ENCODE measurements around the gene ZNF277.

The ZNF277 gene

GRCh38 chr7:112283382-112283910, 77.0 kb downstream of the ZNF277 start:
- no peak overlapping the region for H3K27ac ChIP-seq (ENCODE audit: low read depth, low read length)
- H3K9ac ChIP-seq (ENCODE audit: low read length), result no peak overlapping the region

GRCh38 chr7:112286250-112287086, 80.0 kb downstream of the ZNF277 start:
- Histone ChIP-seq H3K4me3 (ENCODE audit: low read depth in 1 of 2, low read length in 2 of 2) (no peak overlapping the region), H3K9ac (ENCODE audit: low read length) (no peak overlapping the region), H3K36me3 (ENCODE audit: insufficient read depth, low read length) (no peaks in the 10 kb centered on the region), H3K9me3 (ENCODE audit: low read length) (no peaks in the 10 kb centered on the region), H3K27ac (ENCODE audit: low read depth, low read length) (no peak overlapping the region), H3K4me1 (ENCODE audit: insufficient read depth, low read length) (no peaks in the 10 kb centered on the region), H3K27me3 (ENCODE audit: control insufficient read depth in 1 of 2, insufficient read depth in 2 of 2, low read length in 2 of 2) (no peaks in the 10 kb centered on the region)

More at GRCh38 chr7:112283382-112283910, 77.0 kb downstream of the ZNF277 start:
- Histone ChIP-seq H3K9me3 (ENCODE audit: low read length) (no peaks in the 10 kb centered on the region), H3K4me1 (ENCODE audit: insufficient read depth, low read length) (no peaks in the 10 kb centered on the region), H3K4me3 (ENCODE audit: low read depth in 1 of 2, low read length in 2 of 2) (no peak overlapping the region), H3K36me3 (ENCODE audit: insufficient read depth, low read length) (no peaks in the 10 kb centered on the region), H3K27me3 (ENCODE audit: control insufficient read depth in 1 of 2, insufficient read depth in 2 of 2, low read length in 2 of 2) (no peaks in the 10 kb centered on the region)

GRCh38 chr7:112288301-112288700, 81.8 kb downstream of the ZNF277 start:
- Histone ChIP-seq H3K9me3 (ENCODE audit: low read length) (no peaks in the 10 kb centered on the region), H3K9ac (ENCODE audit: low read length) (no peak overlapping the region), H3K36me3 (ENCODE audit: insufficient read depth, low read length) (no peaks in the 10 kb centered on the region), H3K27ac (ENCODE audit: low read depth, low read length) (no peak overlapping the region), H3K4me3 (ENCODE audit: low read depth in 1 of 2, low read length in 2 of 2) (no peak overlapping the region), H3K4me1 (ENCODE audit: insufficient read depth, low read length) (no peaks in the 10 kb centered on the region), H3K27me3 (ENCODE audit: control insufficient read depth in 1 of 2, insufficient read depth in 2 of 2, low read length in 2 of 2) (no peaks in the 10 kb centered on the region)

- Histone ChIP-seq H3K4me1 (ENCODE audit: insufficient read depth, low read length) (no peaks in the 10 kb centered on the region), H3K4me3 (ENCODE audit: low read depth in 1 of 2, low read length in 2 of 2) (no peak overlapping the region), H3K27ac (ENCODE audit: low read depth, low read length) (no peak overlapping the region), H3K27me3 (ENCODE audit: control insufficient read depth in 1 of 2, insufficient read depth in 2 of 2, low read length in 2 of 2) (no peaks in the 10 kb centered on the region), H3K9me3 (ENCODE audit: low read length) (no peaks in the 10 kb centered on the region), H3K36me3 (ENCODE audit: insufficient read depth, low read length) (no peaks in the 10 kb centered on the region), H3K9ac (ENCODE audit: low read length) (no peak overlapping the region)
Measured at GRCh38 chr7:112290065-112290464, 83.6 kb downstream of the ZNF277 start.

- Histone ChIP-seq H3K4me1 (ENCODE audit: insufficient read depth, low read length) (no peaks in the 10 kb centered on the region), H3K4me3 (ENCODE audit: low read depth in 1 of 2, low read length in 2 of 2) (no peak overlapping the region), H3K27ac (ENCODE audit: low read depth, low read length) (no peak overlapping the region), H3K36me3 (ENCODE audit: insufficient read depth, low read length) (no peaks in the 10 kb centered on the region), H3K27me3 (ENCODE audit: control insufficient read depth in 1 of 2, insufficient read depth in 2 of 2, low read length in 2 of 2) (no peaks in the 10 kb centered on the region), H3K9me3 (ENCODE audit: low read length) (no peaks in the 10 kb centered on the region), H3K9ac (ENCODE audit: low read length) (no peak overlapping the region)
Measured at GRCh38 chr7:112292162-112292561, 85.7 kb downstream of the ZNF277 start.

- Histone ChIP-seq H3K36me3 (ENCODE audit: insufficient read depth, low read length) (no peaks in the 10 kb centered on the region), H3K4me3 (ENCODE audit: low read depth in 1 of 2, low read length in 2 of 2) (no peak overlapping the region), H3K27me3 (ENCODE audit: control insufficient read depth in 1 of 2, insufficient read depth in 2 of 2, low read length in 2 of 2) (no peaks in the 10 kb centered on the region), H3K27ac (ENCODE audit: low read depth, low read length) (no peak overlapping the region), H3K9ac (ENCODE audit: low read length) (no peak overlapping the region), H3K4me1 (ENCODE audit: insufficient read depth, low read length) (no peaks in the 10 kb centered on the region), H3K9me3 (ENCODE audit: low read length) (no peaks in the 10 kb centered on the region)
Measured at GRCh38 chr7:112293416-112293815, 86.9 kb downstream of the ZNF277 start.

- H3K27ac ChIP-seq (ENCODE audit: low read depth, low read length), result no peak overlapping the region
- H3K4me1 ChIP-seq (ENCODE audit: insufficient read depth, low read length), result no peaks in the 10 kb centered on the region
- H3K4me3 ChIP-seq (ENCODE audit: low read depth in 1 of 2, low read length in 2 of 2), result no peak overlapping the region
- H3K27me3 ChIP-seq (ENCODE audit: control insufficient read depth in 1 of 2, insufficient read depth in 2 of 2, low read length in 2 of 2), result no peaks in the 10 kb centered on the region
- H3K36me3 ChIP-seq (ENCODE audit: insufficient read depth, low read length), result no peaks in the 10 kb centered on the region
- no peak overlapping the region for H3K9ac ChIP-seq (ENCODE audit: low read length)
- H3K9me3 ChIP-seq (ENCODE audit: low read length), result no peaks in the 10 kb centered on the region
Measured at GRCh38 chr7:112296432-112296831, 89.9 kb downstream of the ZNF277 start.

- no peak overlapping the region for H3K9ac ChIP-seq (ENCODE audit: low read length)
- H3K27ac ChIP-seq (ENCODE audit: low read depth, low read length), result no peak overlapping the region
- H3K4me1 ChIP-seq (ENCODE audit: insufficient read depth, low read length), result no peaks in the 10 kb centered on the region
- H3K27me3 ChIP-seq (ENCODE audit: control insufficient read depth in 1 of 2, insufficient read depth in 2 of 2, low read length in 2 of 2), result no peaks in the 10 kb centered on the region
- H3K4me3 ChIP-seq (ENCODE audit: low read depth in 1 of 2, low read length in 2 of 2), result no peak overlapping the region
- H3K9me3 ChIP-seq (ENCODE audit: low read length), result no peaks in the 10 kb centered on the region
- H3K36me3 ChIP-seq (ENCODE audit: insufficient read depth, low read length), result no peaks in the 10 kb centered on the region
Measured at GRCh38 chr7:112297681-112298080, 91.2 kb downstream of the ZNF277 start.

- Histone ChIP-seq H3K4me1 (ENCODE audit: insufficient read depth, low read length) (no peaks in the 10 kb centered on the region), H3K27me3 (ENCODE audit: control insufficient read depth in 1 of 2, insufficient read depth in 2 of 2, low read length in 2 of 2) (no peaks in the 10 kb centered on the region), H3K4me3 (ENCODE audit: low read depth in 1 of 2, low read length in 2 of 2) (no peak overlapping the region), H3K9ac (ENCODE audit: low read length) (no peak overlapping the region), H3K9me3 (ENCODE audit: low read length) (no peaks in the 10 kb centered on the region), H3K36me3 (ENCODE audit: insufficient read depth, low read length) (no peaks in the 10 kb centered on the region), H3K27ac (ENCODE audit: low read depth, low read length) (no peak overlapping the region)
Measured at GRCh38 chr7:112298543-112299100, 92.1 kb downstream of the ZNF277 start.

- Histone ChIP-seq H3K9me3 (ENCODE audit: low read length) (no peaks in the 10 kb centered on the region), H3K27ac (ENCODE audit: low read depth, low read length) (no peak overlapping the region), H3K4me3 (ENCODE audit: low read depth in 1 of 2, low read length in 2 of 2) (no peak overlapping the region), H3K27me3 (ENCODE audit: control insufficient read depth in 1 of 2, insufficient read depth in 2 of 2, low read length in 2 of 2) (no peaks in the 10 kb centered on the region), H3K36me3 (ENCODE audit: insufficient read depth, low read length) (no peaks in the 10 kb centered on the region), H3K4me1 (ENCODE audit: insufficient read depth, low read length) (no peaks in the 10 kb centered on the region), H3K9ac (ENCODE audit: low read length) (no peak overlapping the region)
Measured at GRCh38 chr7:112300072-112300471, 93.6 kb downstream of the ZNF277 start.

- no peaks in the 10 kb centered on the region for H3K4me1 ChIP-seq (ENCODE audit: insufficient read depth, low read length)
Measured at GRCh38 chr7:112300831-112301407, 94.4 kb downstream of the ZNF277 start.

More at GRCh38 chr7:112300831-112301407, 94.4 kb downstream of the ZNF277 start:
- H3K9ac ChIP-seq (ENCODE audit: low read length), result no peak overlapping the region
- no peak overlapping the region for H3K4me3 ChIP-seq (ENCODE audit: low read depth in 1 of 2, low read length in 2 of 2)
- no peaks in the 10 kb centered on the region for H3K36me3 ChIP-seq (ENCODE audit: insufficient read depth, low read length)
- H3K27ac ChIP-seq (ENCODE audit: low read depth, low read length), result no peak overlapping the region
- H3K27me3 ChIP-seq (ENCODE audit: control insufficient read depth in 1 of 2, insufficient read depth in 2 of 2, low read length in 2 of 2), result no peaks in the 10 kb centered on the region
- H3K9me3 ChIP-seq (ENCODE audit: low read length), result no peaks in the 10 kb centered on the region

Data from muscle layer of colon (tissue), 2 donors.